Measurements from ENCODE around the gene SMPD2.
A peak's percentile ranks its signal among the peaks of the same experiment; 100 is the strongest.

SMPD2 gene

DNA sequence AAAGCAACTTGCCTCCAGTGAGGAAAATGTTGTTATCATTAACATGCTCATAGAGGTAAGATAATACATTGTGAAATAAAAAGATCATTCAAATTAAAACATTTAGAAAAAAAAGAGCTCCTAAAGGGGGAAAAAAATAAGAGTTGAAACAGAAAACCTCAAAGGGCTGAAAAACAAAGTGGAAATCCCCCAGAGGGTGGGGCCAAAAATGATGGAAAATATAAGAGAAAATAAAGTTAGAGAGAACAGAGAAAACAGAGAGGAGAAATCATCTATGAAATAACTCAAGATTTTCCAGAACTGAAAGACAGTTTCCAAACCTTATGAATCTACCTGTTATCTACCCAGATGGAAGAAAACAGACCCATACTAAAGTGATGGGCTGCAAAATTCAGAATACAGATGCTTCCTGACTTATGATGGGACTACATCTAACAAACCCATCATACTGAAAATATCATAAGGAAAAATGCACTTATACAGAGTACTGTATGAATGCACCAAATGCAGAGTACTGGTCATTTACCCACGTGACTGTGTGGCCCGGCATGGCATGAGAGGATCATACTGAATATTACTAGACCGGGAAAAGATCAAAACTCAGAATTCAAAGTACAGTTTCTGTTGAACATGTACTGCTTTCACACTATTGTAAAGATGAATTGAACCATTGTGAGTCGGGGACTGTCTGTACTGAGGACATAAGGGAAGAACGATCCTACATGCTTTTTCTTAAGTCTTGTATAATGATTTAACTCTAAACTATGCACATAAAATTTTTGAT is 38.5 kb downstream of the SMPD2 start:
- no peaks in the 10 kb centered on the region for H3K9me3 ChIP-seq (ENCODE audit: low read depth, low read length)
- H3K27ac ChIP-seq, result no peak overlapping the region
- TF ChIP-seq EZH2 (IDR thresholded peaks at IDR 0.05), result no peak
- no peak for TF ChIP-seq FOXP2 (optimal IDR thresholded peaks at IDR 0.05; ENCODE audit: control extremely low read depth, extremely low read length, insufficient read depth)
- no peak for TF ChIP-seq POLR2AphosphoS5 (IDR thresholded peaks at IDR 0.05; ENCODE audit: borderline replicate concordance, low read depth, low read length)
- peak overlapping the region; percentile 43 for H3K9ac ChIP-seq (ENCODE audit: insufficient read length)
- peak overlapping the region; percentile 71 for H3K4me3 ChIP-seq
- H3K36me3 ChIP-seq (ENCODE audit: insufficient read depth, low read length), result peaks cover 73% of the 10 kb centered on the region
- no peak for DNase-seq (ENCODE audit: low read depth, low spot score)

GRCh38 chr6:109480993-109481480 is 40.5 kb downstream of the SMPD2 start:
- no peak for TF ChIP-seq POLR2AphosphoS5 (IDR thresholded peaks at IDR 0.05; ENCODE audit: borderline replicate concordance, low read depth, low read length)
- no peak for TF ChIP-seq EZH2 (IDR thresholded peaks at IDR 0.05)
- no peak for TF ChIP-seq FOXP2 (optimal IDR thresholded peaks at IDR 0.05; ENCODE audit: control extremely low read depth, extremely low read length, insufficient read depth)
- DNase-seq (ENCODE audit: low read depth, low spot score), result no peak
- Histone ChIP-seq H3K9me3 (ENCODE audit: low read depth, low read length) (no peaks in the 10 kb centered on the region), H3K9ac (ENCODE audit: insufficient read length) (no peak overlapping the region), H3K36me3 (ENCODE audit: insufficient read depth, low read length) (peaks cover 54% of the 10 kb centered on the region), H3K27ac (0 out of 2 replicates have a peak overlapping the region, but pooled peaks have one; percentile 4), H3K4me3 (peak overlapping the region; percentile 81)

DNA sequence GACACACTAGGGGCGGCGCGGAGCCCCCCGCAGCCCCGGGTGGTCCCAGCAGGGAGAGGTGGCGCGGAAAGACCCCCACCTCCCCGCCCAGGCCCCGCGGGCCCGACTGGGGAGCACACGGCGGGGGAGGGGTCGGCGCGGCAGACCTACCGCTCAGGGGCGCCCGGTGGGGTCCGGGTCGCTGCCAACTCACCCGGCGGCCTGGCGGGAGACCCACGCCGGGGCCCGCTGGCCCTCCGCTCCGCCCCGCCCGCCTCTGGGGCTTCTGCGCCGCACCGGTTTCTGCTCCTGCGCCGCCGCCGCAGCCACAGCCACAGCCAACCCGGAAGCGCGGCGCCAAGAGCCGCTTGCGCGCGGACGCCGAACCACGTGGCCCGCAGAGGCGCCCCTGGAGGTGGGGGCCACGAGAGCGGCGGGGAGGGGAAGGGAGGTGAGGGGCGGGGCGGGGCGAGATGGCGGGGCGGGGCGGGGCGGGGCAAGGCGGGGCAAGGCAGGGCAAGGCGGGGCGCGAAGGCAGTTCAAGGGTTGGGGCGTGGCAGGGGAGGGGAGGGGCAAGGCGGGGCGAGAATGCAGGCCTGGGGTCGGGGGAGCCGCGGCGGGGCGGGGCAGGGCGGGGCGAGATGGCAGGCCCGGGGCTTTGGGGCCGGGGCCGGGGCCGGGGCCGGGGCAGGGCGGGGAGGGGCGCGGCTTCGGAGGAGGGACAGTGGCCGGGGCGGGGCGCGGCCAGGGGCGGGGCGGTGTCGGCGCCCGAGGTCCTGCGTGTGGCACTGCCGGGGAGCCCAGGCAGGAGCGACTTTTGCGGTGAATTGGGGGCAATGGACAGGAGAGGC is 42.6 kb downstream of the SMPD2 start, which contains the start of gene ZBTB24:
Gene ZBTB24 (minus strand): TSS at position 315 of the 830 bp plus-strand sequence. CDS start 1,193 bp downstream, outside the sequence.
- DNase-seq (ENCODE audit: low read depth, low spot score), result no peak
- Histone ChIP-seq H3K36me3 (ENCODE audit: insufficient read depth, low read length) (peaks cover 36% of the 10 kb centered on the region), H3K9ac (ENCODE audit: insufficient read length) (peak within 1 kb of the TSS; percentile 89), H3K9me3 (ENCODE audit: low read depth, low read length) (no peaks in the 10 kb centered on the region), H3K27ac (peak within 1 kb of the TSS; percentile 89), H3K4me3 (peak within 1 kb of the TSS; percentile 81)
- TF ChIP-seq FOXP2 (optimal IDR thresholded peaks at IDR 0.05; ENCODE audit: control extremely low read depth, extremely low read length, insufficient read depth) (no peak), POLR2AphosphoS5 (IDR thresholded peaks at IDR 0.05; ENCODE audit: borderline replicate concordance, low read depth, low read length) (peak; percentile 57)

GRCh38 chr6:109483735-109484057 is 43.2 kb downstream of the SMPD2 start:
- peak overlapping the region; percentile 79 for H3K4me3 ChIP-seq
- no peaks in the 10 kb centered on the region for H3K9me3 ChIP-seq (ENCODE audit: low read depth, low read length)
- no peak overlapping the region for H3K27ac ChIP-seq
- peaks cover 30% of the 10 kb centered on the region for H3K36me3 ChIP-seq (ENCODE audit: insufficient read depth, low read length)
- DNase-seq (ENCODE audit: low read depth, low spot score), result no peak
- peak overlapping the region; percentile 65 for H3K9ac ChIP-seq (ENCODE audit: insufficient read length)
- TF ChIP-seq POLR2AphosphoS5 (IDR thresholded peaks at IDR 0.05; ENCODE audit: borderline replicate concordance, low read depth, low read length) (no peak), FOXP2 (optimal IDR thresholded peaks at IDR 0.05; ENCODE audit: control extremely low read depth, extremely low read length, insufficient read depth) (no peak), EZH2 (IDR thresholded peaks at IDR 0.05) (no peak)

DNA sequence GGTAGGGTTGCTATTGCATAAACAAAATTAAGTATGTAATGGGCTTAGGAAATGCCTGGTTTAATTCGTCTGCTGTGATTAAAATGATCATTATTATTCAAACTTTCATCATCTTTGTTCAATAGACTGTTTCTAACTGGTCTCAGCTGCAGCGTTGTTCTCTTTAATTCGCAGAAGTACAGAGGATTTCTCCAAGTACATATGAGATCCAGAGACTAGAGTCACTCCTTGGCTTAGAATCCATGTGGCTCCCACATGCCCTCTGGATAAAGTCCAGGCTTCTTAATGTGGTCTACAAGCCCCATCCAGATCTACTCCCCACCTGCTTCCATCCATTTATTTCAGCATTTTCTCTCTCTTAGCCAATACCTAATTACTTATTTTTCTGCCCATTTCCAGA is 43.6 kb downstream of the SMPD2 start:
- no peak for DNase-seq (ENCODE audit: low read depth, low spot score)
- peak overlapping the region; percentile 79 for H3K4me3 ChIP-seq
- H3K9me3 ChIP-seq (ENCODE audit: low read depth, low read length), result no peaks in the 10 kb centered on the region
- peaks cover 26% of the 10 kb centered on the region for H3K36me3 ChIP-seq (ENCODE audit: insufficient read depth, low read length)
- H3K27ac ChIP-seq, result no peak overlapping the region
- peak overlapping the region; percentile 65 for H3K9ac ChIP-seq (ENCODE audit: insufficient read length)
- TF ChIP-seq FOXP2 (optimal IDR thresholded peaks at IDR 0.05; ENCODE audit: control extremely low read depth, extremely low read length, insufficient read depth) (no peak), POLR2AphosphoS5 (IDR thresholded peaks at IDR 0.05; ENCODE audit: borderline replicate concordance, low read depth, low read length) (no peak), EZH2 (IDR thresholded peaks at IDR 0.05) (no peak)

GRCh38 chr6:109485266-109485935 is 44.9 kb downstream of the SMPD2 start:
- Histone ChIP-seq H3K27ac (no peak overlapping the region), H3K9ac (ENCODE audit: insufficient read length) (no peak overlapping the region), H3K4me3 (no peak overlapping the region), H3K9me3 (ENCODE audit: low read depth, low read length) (no peaks in the 10 kb centered on the region), H3K36me3 (ENCODE audit: insufficient read depth, low read length) (peaks cover 16% of the 10 kb centered on the region)
- TF ChIP-seq EZH2 (IDR thresholded peaks at IDR 0.05) (no peak), FOXP2 (optimal IDR thresholded peaks at IDR 0.05; ENCODE audit: control extremely low read depth, extremely low read length, insufficient read depth) (no peak), POLR2AphosphoS5 (IDR thresholded peaks at IDR 0.05; ENCODE audit: borderline replicate concordance, low read depth, low read length) (no peak)
- no peak for DNase-seq (ENCODE audit: low read depth, low spot score)

DNA sequence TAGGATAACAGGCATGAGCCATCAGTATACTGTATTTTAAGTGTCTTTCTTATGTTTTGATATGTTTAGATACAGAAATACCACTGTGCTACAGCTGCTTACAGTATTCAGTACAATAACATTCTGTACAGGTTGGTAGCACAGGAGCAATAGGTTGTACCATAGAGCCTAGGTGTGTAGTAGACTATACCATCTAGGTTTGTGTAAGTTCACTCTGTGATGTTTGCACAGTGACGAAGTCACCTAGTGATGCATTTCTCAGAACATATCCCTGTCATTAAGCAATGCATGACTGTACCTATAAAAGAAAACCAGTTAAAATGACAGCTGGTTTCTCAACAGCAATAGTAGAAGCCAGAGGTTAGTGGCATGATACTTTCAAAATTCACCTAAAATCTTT is 45.5 kb downstream of the SMPD2 start:
- no peak for DNase-seq (ENCODE audit: low read depth, low spot score)
- Histone ChIP-seq H3K9ac (ENCODE audit: insufficient read length) (no peak overlapping the region), H3K9me3 (ENCODE audit: low read depth, low read length) (no peaks in the 10 kb centered on the region), H3K27ac (no peak overlapping the region), H3K4me3 (no peak overlapping the region), H3K36me3 (ENCODE audit: insufficient read depth, low read length) (peaks cover 9% of the 10 kb centered on the region)
- TF ChIP-seq EZH2 (IDR thresholded peaks at IDR 0.05), result no peak
- TF ChIP-seq FOXP2 (optimal IDR thresholded peaks at IDR 0.05; ENCODE audit: control extremely low read depth, extremely low read length, insufficient read depth), result no peak
- no peak for TF ChIP-seq POLR2AphosphoS5 (IDR thresholded peaks at IDR 0.05; ENCODE audit: borderline replicate concordance, low read depth, low read length)

DNA sequence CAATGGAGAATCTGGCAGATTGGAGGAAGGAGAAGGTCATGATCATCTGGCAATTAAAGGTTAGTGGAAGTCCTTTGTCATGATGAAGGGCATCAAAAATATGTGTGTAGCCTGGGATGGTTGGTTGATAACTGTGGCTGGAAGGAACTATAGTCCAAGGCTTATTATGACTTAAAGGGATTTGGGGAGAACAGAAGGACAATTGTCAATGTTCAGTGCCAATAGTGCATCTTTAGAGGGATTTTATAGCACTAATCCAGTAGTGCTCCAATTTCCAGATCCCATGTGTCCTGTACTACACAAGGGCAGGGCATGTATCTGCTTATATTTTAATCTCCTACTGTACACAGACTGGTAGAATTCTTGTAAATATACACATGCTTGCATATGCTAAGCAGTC is 47.5 kb downstream of the SMPD2 start:
- TF ChIP-seq EZH2 (IDR thresholded peaks at IDR 0.05), result no peak
- DNase-seq (ENCODE audit: low read depth, low spot score), result no peak
- Histone ChIP-seq H3K9ac (ENCODE audit: insufficient read length) (no peak overlapping the region), H3K4me3 (no peak overlapping the region), H3K36me3 (ENCODE audit: insufficient read depth, low read length) (no peaks in the 10 kb centered on the region), H3K27ac (no peak overlapping the region), H3K9me3 (ENCODE audit: low read depth, low read length) (no peaks in the 10 kb centered on the region)
